Subcutaneous abdominal adipose tissue (tissue), 5 donors: Measurements from ENCODE around the gene PEPD.

ENCODE experiments used
- H3K27ac ChIP-seq: one replicate; pipeline ENCODE4 v1.7.0; 2013; ENCODE audit warnings: low read depth, mild to moderate bottlenecking, inconsistent platforms, low read length, moderate library complexity
- H3K27me3 ChIP-seq, 5 donors: one replicate each; pipeline ENCODE4 v1.7.0; 2013; ENCODE audit warnings: low read length in 5 of 5, inconsistent platforms in 1 of 5; ENCODE audit not compliant: control insufficient read depth in 5 of 5, insufficient read depth in 4 of 5
- H3K36me3 ChIP-seq, 5 donors: one replicate each; pipeline ENCODE4 v1.7.0; 2013; ENCODE audit warnings: low read length in 5 of 5; ENCODE audit not compliant: control insufficient read depth in 5 of 5, insufficient read depth in 5 of 5
- H3K4me1 ChIP-seq, 5 donors: one replicate each; pipeline ENCODE4 v1.7.0; 2013; ENCODE audit warnings: low read length in 5 of 5, mild to moderate bottlenecking in 3 of 5, moderate library complexity in 1 of 5; ENCODE audit not compliant: control insufficient read depth in 5 of 5, insufficient read depth in 5 of 5
- H3K4me3 ChIP-seq, 5 donors: one replicate each; pipeline ENCODE4 v1.7.0; 2013; ENCODE audit warnings: low read length in 5 of 5, low read depth in 1 of 5
- H3K9ac ChIP-seq, 5 donors: one replicate each; pipeline ENCODE4 v1.7.0; 2013; ENCODE audit warnings: low read length in 5 of 5, mild to moderate bottlenecking in 4 of 5, moderate library complexity in 3 of 5
- H3K9me3 ChIP-seq, 5 donors: one replicate each; pipeline ENCODE4 v1.7.0; 2013; ENCODE audit warnings: low read length in 5 of 5; ENCODE audit not compliant: control insufficient read depth in 5 of 5
- donor health status: healthy.
- donor health status: healthy.
- donor health status: healthy.
- donor health status: healthy.
- donor health status: healthy.

The PEPD gene

GRCh38 chr19:33399745-33400681, 121.6 kb downstream of the PEPD start:
- H3K4me1 ChIP-seq: peaks cover 14 to 61% (median 50%) of the 10 kb centered on the region in 5 donors
- no peaks in the 10 kb centered on the region for H3K9me3 ChIP-seq
- no peak overlapping the region for H3K27ac ChIP-seq
- no peak overlapping the region for H3K4me3 ChIP-seq
- H3K9ac ChIP-seq: no peak overlapping the region
- peaks cover 0 to 22% (median 6%) of the 10 kb centered on the region in 5 donors for H3K36me3 ChIP-seq
- H3K27me3 ChIP-seq: no peaks in the 10 kb centered on the region

GRCh38 chr19:33399081-33399744, 122.4 kb downstream of the PEPD start:
- H3K27ac ChIP-seq: no peak overlapping the region
- peaks cover 0 to 22% (median 6%) of the 10 kb centered on the region in 5 donors for H3K36me3 ChIP-seq
- no peaks in the 10 kb centered on the region for H3K27me3 ChIP-seq
- H3K4me3 ChIP-seq: no peak overlapping the region
- peaks cover 15 to 61% (median 50%) of the 10 kb centered on the region in 5 donors for H3K4me1 ChIP-seq
- H3K9ac ChIP-seq: no peak overlapping the region
- no peaks in the 10 kb centered on the region for H3K9me3 ChIP-seq

- peaks cover 0 to 22% (median 6%) of the 10 kb centered on the region in 5 donors for H3K36me3 ChIP-seq
- H3K9me3 ChIP-seq: no peaks in the 10 kb centered on the region
- H3K4me1 ChIP-seq: peaks cover 15 to 61% (median 50%) of the 10 kb centered on the region in 5 donors
- H3K27ac ChIP-seq: no peak overlapping the region
- no peaks in the 10 kb centered on the region for H3K27me3 ChIP-seq
- H3K9ac ChIP-seq: no peak overlapping the region
- H3K4me3 ChIP-seq: no peak overlapping the region
These were observed 123.1 kb downstream of the PEPD start for GRCh38 chr19:33398361-33399060.

- no peaks in the 10 kb centered on the region for H3K9me3 ChIP-seq
- no peak overlapping the region for H3K4me3 ChIP-seq
- no peaks in the 10 kb centered on the region for H3K27me3 ChIP-seq
- H3K36me3 ChIP-seq: peaks cover 0 to 22% (median 6%) of the 10 kb centered on the region in 5 donors
- peaks cover 15 to 60% (median 53%) of the 10 kb centered on the region in 5 donors for H3K4me1 ChIP-seq
- H3K27ac ChIP-seq: no peak overlapping the region
- peak overlapping the region in 2 of 5 donors; percentile 14 to 47 for H3K9ac ChIP-seq
These were observed 123.8 kb downstream of the PEPD start for GRCh38 chr19:33397536-33398360.

GRCh38 chr19:33396701-33397535, 124.7 kb downstream of the PEPD start:
- H3K36me3 ChIP-seq: peaks cover 0 to 22% (median 6%) of the 10 kb centered on the region in 5 donors
- no peaks in the 10 kb centered on the region for H3K27me3 ChIP-seq
- H3K9me3 ChIP-seq: no peaks in the 10 kb centered on the region
- peak overlapping the region in 2 of 5 donors; percentile 18 to 26 for H3K4me3 ChIP-seq
- H3K9ac ChIP-seq: peak overlapping the region in 1 of 5 donors; percentile 14
- no peak overlapping the region for H3K27ac ChIP-seq
- H3K4me1 ChIP-seq: peaks cover 17 to 63% (median 61%) of the 10 kb centered on the region in 5 donors

GRCh38 chr19:33395561-33396550, 125.7 kb downstream of the PEPD start:
- no peak overlapping the region for H3K9ac ChIP-seq
- H3K4me1 ChIP-seq: peaks cover 22 to 73% (median 71%) of the 10 kb centered on the region in 5 donors
- H3K4me3 ChIP-seq: peak overlapping the region in 1 of 5 donors; percentile 23
- H3K27me3 ChIP-seq: no peaks in the 10 kb centered on the region
- H3K36me3 ChIP-seq: peaks cover 0 to 17% (median 1%) of the 10 kb centered on the region in 5 donors
- no peaks in the 10 kb centered on the region for H3K9me3 ChIP-seq
- H3K27ac ChIP-seq: peak overlapping the region; percentile 63

- peak overlapping the region; percentile 63 for H3K27ac ChIP-seq
- peaks cover 25 to 83% (median 80%) of the 10 kb centered on the region in 5 donors for H3K4me1 ChIP-seq
These were observed 126.6 kb downstream of the PEPD start for GRCh38 chr19:33394723-33395560.

More at GRCh38 chr19:33394723-33395560, 126.6 kb downstream of the PEPD start:
- Histone ChIP-seq H3K36me3 (peaks cover 0 to 13% (median 0%) of the 10 kb centered on the region in 5 donors), H3K27me3 (no peaks in the 10 kb centered on the region), H3K9ac (peak overlapping the region in 1 of 5 donors; percentile 42), H3K9me3 (no peaks in the 10 kb centered on the region), H3K4me3 (peak overlapping the region in 1 of 5 donors; percentile 4)
